ENCODE data around the gene TRIP4.

GRCh38 chr15:64443016-64443415, 55.4 kb downstream of the TRIP4 start:
- TF ChIP-seq CTCF (conservative IDR thresholded peaks at IDR 0.05 in 1 of 2, IDR thresholded peaks at IDR 0.05 in 1 of 2; ENCODE audit: low read depth in 1 of 2, low read length in 2 of 2): no peak
- TF ChIP-seq EZH2 (IDR thresholded peaks at IDR 0.05; ENCODE audit: low read length, missing control alignments): no peak

All from fibroblast of lung (primary cell).